Endothelial cell of umbilical vein (primary cell): Measurements from ENCODE around the gene RBM28. TPM values are rescaled to one million over a fixed set of nuclear protein-coding genes. Genes with fewer than 3 reads are reported as not detected.

Experiments used
- BruUV-seq: library from RNA; stranded (reverse); fragments of 400-500 nt; replicated peaks from 2 replicates; lab custom pipeline; 2021; lab: Mats Ljungman, UMichigan
- CTCF ChIA-PET: fragments of 300-600, 350-600 bp; sonication (Branson Sonifier 250); formaldehyde crosslinking; loops from one replicate; lab custom pipeline; 2021; ENCODE audit warnings: antibody characterized with exemption, inconsistent platforms; lab: Charles Lee
- POLR2A ChIA-PET: fragments of 300-600, 350-600 bp; sonication (Branson Sonifier 250); formaldehyde crosslinking; loops from one replicate; lab custom pipeline; 2021; ENCODE audit warnings: antibody characterized with exemption, inconsistent platforms; lab: Charles Lee
- DNase-seq: peaks from one replicate; pipeline ENCODE4 v3.0.0-alpha.2; 2011; ENCODE audit warnings: low read depth, low spot score
- FAIRE-seq: peaks from 2 replicates; lab custom pipeline; 2011; peaks lifted over from hg19 to GRCh38; lab: Jason Lieb, UNC
- H2AFZ ChIP-seq: 2 replicates; pipeline ENCODE4 v1.6.0; 2012; ENCODE audit warnings: low read depth, low read length, control low read depth, inconsistent platforms
- H3K27ac ChIP-seq: 2 replicates; pipeline ENCODE4 v1.5.1; 2011; ENCODE audit warnings: low read depth, mild to moderate bottlenecking, control low read depth, low read length, moderate library complexity; ENCODE audit not compliant: insufficient read depth
- H3K27me3 ChIP-seq, 2 experiments: 2 replicates each; pipeline versions ENCODE4 v1.6.0 to v1.6.1; 2011; ENCODE audit warnings: low read length in 2 of 2, mixed read lengths in 1 of 2; ENCODE audit not compliant: control insufficient read depth in 2 of 2, insufficient read depth in 2 of 2
- H3K36me3 ChIP-seq, 2 experiments: 2 replicates in 1 of 2; 3 replicates in 1 of 2; pipeline ENCODE4 v1.5.1; 2011; ENCODE audit warnings: low read length in 2 of 2, mild to moderate bottlenecking in 1 of 2, moderate library complexity in 1 of 2; ENCODE audit not compliant: control insufficient read depth in 2 of 2, insufficient read depth in 2 of 2; ENCODE audit errors: extremely low read depth in 1 of 2
- H3K4me1 ChIP-seq: 3 replicates; pipeline ENCODE4 v1.5.1; 2011; ENCODE audit warnings: mild to moderate bottlenecking, low read length; ENCODE audit not compliant: control insufficient read depth, insufficient read depth; ENCODE audit errors: extremely low read depth
- H3K4me2 ChIP-seq: 2 replicates; pipeline ENCODE4 v1.6.1; 2011; ENCODE audit warnings: low read length, control low read depth, mixed read lengths; ENCODE audit not compliant: insufficient read depth
- H3K4me3 ChIP-seq, 3 experiments: fragments of 200-600 bp in 1 of 3; sonication (generic), shearing (Covaris generic) in 1 of 3; replicated peaks in 1 of 3; 2 replicates each; pipeline ENCODE4 v1.5.1; 2011 to 2016; ENCODE audit warnings: control low read depth in 3 of 3, low read length in 3 of 3, mild to moderate bottlenecking in 2 of 3, inconsistent platforms in 1 of 3, low read depth in 1 of 3, moderate library complexity in 1 of 3; ENCODE audit not compliant: insufficient read depth in 1 of 3
- H3K79me2 ChIP-seq: 2 replicates; pipeline ENCODE4 v1.6.0; 2012; ENCODE audit warnings: low read length, inconsistent platforms; ENCODE audit not compliant: control insufficient read depth, insufficient read depth
- H3K9ac ChIP-seq: replicated peaks from 2 replicates; pipeline ENCODE3; 2011; ENCODE audit warnings: low read length, control low read depth; ENCODE audit not compliant: insufficient read depth; ENCODE audit errors: extremely low read depth
- H3K9me1 ChIP-seq: replicated peaks from 3 replicates; pipeline ENCODE4 v1.6.0; 2011; ENCODE audit warnings: mild to moderate bottlenecking, low read length; ENCODE audit not compliant: control insufficient read depth, insufficient read depth; ENCODE audit errors: extremely low read depth
- H3K9me3 ChIP-seq: replicated peaks from 2 replicates; pipeline ENCODE4 v1.5.1; 2012; ENCODE audit warnings: low read length, inconsistent platforms; ENCODE audit not compliant: control insufficient read depth, insufficient read depth
- H4K20me1 ChIP-seq: replicated peaks from 2 replicates; pipeline ENCODE3; 2011; ENCODE audit warnings: mild to moderate bottlenecking, low read length; ENCODE audit not compliant: control insufficient read depth, insufficient read depth; ENCODE audit errors: extremely low read depth
- CTCF ChIP-seq, 2 donors: IDR thresholded peaks; 1 replicate in 1 of 2; 2 replicates in 1 of 2; pipeline ENCODE4 v1.5.1; 2011; ENCODE audit warnings: low read length in 2 of 2, mild to moderate bottlenecking in 2 of 2, moderate library complexity in 2 of 2, control low read depth in 1 of 2, inconsistent platforms in 1 of 2, low read depth in 1 of 2; ENCODE audit not compliant: insufficient read depth in 1 of 2; ENCODE audit errors: extremely low read depth in 1 of 2
- EZH2 ChIP-seq: IDR thresholded peaks from 2 replicates; pipeline ENCODE4 v1.6.1; 2012; ENCODE audit warnings: borderline replicate concordance, low read depth, mild to moderate bottlenecking, moderate library complexity, low read length, inconsistent platforms; ENCODE audit not compliant: severe bottlenecking
- FOS ChIP-seq: IDR thresholded peaks from 2 replicates; pipeline ENCODE4 v1.6.1; 2011; ENCODE audit warnings: mild to moderate bottlenecking, low read length, moderate library complexity, borderline replicate concordance; ENCODE audit not compliant: insufficient read depth
- GATA2 ChIP-seq: IDR thresholded peaks from 2 replicates; pipeline ENCODE4 v1.7.0; 2011; ENCODE audit warnings: low read depth, mild to moderate bottlenecking, moderate library complexity, mixed read lengths, low read length; ENCODE audit not compliant: insufficient read length, insufficient read depth
- JUN ChIP-seq: IDR thresholded peaks from 2 replicates; pipeline ENCODE4 v1.6.1; 2011; ENCODE audit warnings: borderline replicate concordance, low read depth; ENCODE audit not compliant: insufficient read length, insufficient read depth
- MAX ChIP-seq: IDR thresholded peaks from 2 replicates; pipeline ENCODE4 v1.6.1; 2011; ENCODE audit not compliant: insufficient read depth, insufficient read length
- MYC ChIP-seq: IDR thresholded peaks from one replicate; pipeline ENCODE4 v1.6.1; 2011; ENCODE audit warnings: mild to moderate bottlenecking, low read depth, low read length
- POLR2A ChIP-seq: IDR thresholded peaks from 2 replicates; pipeline ENCODE4 v1.6.1; 2012; ENCODE audit warnings: low read depth, mild to moderate bottlenecking, control low read depth, low read length
- POLR2AphosphoS5 ChIP-seq: IDR thresholded peaks from 2 replicates; pipeline ENCODE4 v1.6.1; 2012; ENCODE audit warnings: low read depth, mild to moderate bottlenecking, control low read depth, low read length, moderate library complexity; ENCODE audit not compliant: insufficient read depth
- dilution Hi-C: fragments of 300-500 bp; cut with MboI; formaldehyde crosslinking; loops from one replicate; pipeline ENCODE4 v1.15.0; 2019; ENCODE audit warnings: low sequenced_read_pairs; ENCODE audit not compliant: extremely low pct_ligation_motif_present
- intact Hi-C: fragments of 100-400 bp; cut with micrococcal nuclease; formaldehyde crosslinking; loops from one replicate; pipeline ENCODE4 v1.10.0; 2022
- polyA plus RNA-seq, 4 experiments: library from polyadenylated mRNA; depleted of rRNA in 3 of 4; stranded (reverse) in 3 of 4; unstranded in 1 of 4; fragments of >200 nt; gene quantifications; 2 replicates each; pipeline versions ENCODE4 v1.2.1 to v1.2.3, GENCODE V29; 2011 to 2012; ENCODE audit warnings: missing spikeins in 1 of 4
- total RNA-seq: library from RNA; stranded (reverse); gene quantifications from 2 replicates; pipeline ENCODE4 v1.2.3, GENCODE V29; 2021

Gene RBM28
- total and polyA plus RNA-seq, 2 donors (not counting 3 experiments of a cell fraction or from before 2014, with no cell fraction given), result 11.6 to 58.7 TPM

- no peak for FAIRE-seq
- Histone ChIP-seq H3K27me3 (no peaks in the 10 kb centered on the region), H3K4me2 (no peak overlapping the region), H3K9ac (no peak overlapping the region), H3K4me1 (no peaks in the 10 kb centered on the region), H3K9me3 (no peaks in the 10 kb centered on the region), H3K9me1 (no peaks in the 10 kb centered on the region), H3K79me2 (no peaks in the 10 kb centered on the region), H3K36me3 (peaks cover 30 to 35% of the 10 kb centered on the region in 2 experiments), H4K20me1 (no peaks in the 10 kb centered on the region), H2AFZ (no peak overlapping the region), H3K27ac (no peak overlapping the region), H3K4me3 (no peak overlapping the region)
- no TSS peak for BruUV-seq
- intact Hi-C loops (no loop called here), dilution Hi-C loops (no loop called here)
- ChIA-PET CTCF (no interaction called here), POLR2A (no interaction called here)
- no peak for DNase-seq
- TF ChIP-seq JUN (no peak), MYC (no peak), EZH2 (no peak)
These were observed 33.7 kb downstream of the RBM28 start for GRCh38 chr7:128309976-128310375.

- Histone ChIP-seq H3K4me2 (no peak overlapping the region), H3K27ac (no peak overlapping the region), H3K9ac (no peak overlapping the region), H3K9me1 (no peaks in the 10 kb centered on the region), H4K20me1 (no peaks in the 10 kb centered on the region), H2AFZ (no peak overlapping the region), H3K9me3 (no peaks in the 10 kb centered on the region), H3K4me3 (no peak overlapping the region), H3K27me3 (no peaks in the 10 kb centered on the region), H3K79me2 (no peaks in the 10 kb centered on the region), H3K36me3 (peaks cover 22 to 28% of the 10 kb centered on the region in 2 experiments), H3K4me1 (no peaks in the 10 kb centered on the region)
- TF ChIP-seq JUN (no peak), FOS (no peak), CTCF (IDR thresholded peaks at IDR 0.05; ENCODE audit: extremely low read depth in 1 of 2, insufficient read depth in 1 of 2, low read depth in 1 of 2, low read length in 2 of 2) (no peak), MAX (no peak), POLR2A (no peak), POLR2AphosphoS5 (no peak), GATA2 (no peak), MYC (no peak), EZH2 (no peak)
- ChIA-PET CTCF (no interaction called here), POLR2A (no interaction called here)
- DNase-seq (no peak), FAIRE-seq (no peak)
- no TSS peak for BruUV-seq
- intact Hi-C loops, result no loop called here
- dilution Hi-C loops, result no loop called here
These were observed 34.6 kb downstream of the RBM28 start for GRCh38 chr7:128309124-128309523.
